Stimulated activated CD8-positive, alpha-beta memory T cell treated with anti-CD3 and anti-CD28 coated beads, Interleukin-7, amount 100 ng/mL, for 4 hours (primary cell): ENCODE measurements around the gene B2M.
"Not testable (repeated sequence)": the region's sequence is repeated elsewhere in the genome, so short reads cannot be mapped to it uniquely, and the experiment has no call there.

Experiments
- DNase-seq, 2 donors: peaks; one replicate each; pipeline ENCODE4 v3.0.0-alpha.2; 2020; ENCODE audit warnings: low read depth in 2 of 2

Gene B2M

GRCh38 chr15:44726136-44726535 is 14.8 kb downstream of the B2M start:
- DNase-seq = no peak

- peak; percentile 51 to 73 for DNase-seq
Measured at GRCh38 chr15:44726568-44727484, 15.5 kb downstream of the B2M start.

GRCh38 chr15:44727485-44728231 is 16.3 kb downstream of the B2M start:
- no peak for DNase-seq

- DNase-seq = not testable (repeated sequence)
Measured at GRCh38 chr15:44728232-44728575, 16.9 kb downstream of the B2M start.

- peak; percentile 92 to 98 for DNase-seq
Measured at GRCh38 chr15:44728576-44729407, 17.5 kb downstream of the B2M start.

- DNase-seq = peak in 1 of 2 donors; percentile 35
Measured at GRCh38 chr15:44729408-44730127, 18.3 kb downstream of the B2M start.

- DNase-seq = no peak
Measured at GRCh38 chr15:44734839-44735481, 23.6 kb downstream of the B2M start.

- no peak for DNase-seq
Measured at GRCh38 chr15:44735482-44736180, 24.3 kb downstream of the B2M start.

- DNase-seq = no peak
Measured at GRCh38 chr15:44736181-44736765, 25.0 kb downstream of the B2M start, which contains the start of gene TRIM69. TSS of gene TRIM69 (plus strand) at chr15:44736528. CDS start at chr15:44736705, 177 bp downstream.

GRCh38 chr15:44738340-44738984 is 27.1 kb downstream of the B2M start:
- no peak for DNase-seq

- DNase-seq = not testable (repeated sequence)
Measured at GRCh38 chr15:44739222-44739847, 28.0 kb downstream of the B2M start.

- not testable (repeated sequence) for DNase-seq
Measured at GRCh38 chr15:44743454-44743853, 32.1 kb downstream of the B2M start.

- no peak for DNase-seq
Measured at GRCh38 chr15:44753345-44753744, 42.0 kb downstream of the B2M start.

- no peak for DNase-seq
Measured at GRCh38 chr15:44763187-44763586, 51.9 kb downstream of the B2M start.

- DNase-seq = no peak
Measured at GRCh38 chr15:44763848-44764247, 52.5 kb downstream of the B2M start.

- no peak for DNase-seq
Measured at GRCh38 chr15:44765036-44765435, 53.7 kb downstream of the B2M start.
